ENCODE results near the gene LY6G6C. TPM values are rescaled to one million over a fixed set of nuclear protein-coding genes. Genes with fewer than 3 reads are reported as not detected.

Gene LY6G6C, protein sequence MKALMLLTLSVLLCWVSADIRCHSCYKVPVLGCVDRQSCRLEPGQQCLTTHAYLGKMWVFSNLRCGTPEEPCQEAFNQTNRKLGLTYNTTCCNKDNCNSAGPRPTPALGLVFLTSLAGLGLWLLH
- 0.28 TPM for total RNA-seq (ENCODE audit: unreplicated experiment)
- long read RNA-seq, result 0 reads

DNA sequence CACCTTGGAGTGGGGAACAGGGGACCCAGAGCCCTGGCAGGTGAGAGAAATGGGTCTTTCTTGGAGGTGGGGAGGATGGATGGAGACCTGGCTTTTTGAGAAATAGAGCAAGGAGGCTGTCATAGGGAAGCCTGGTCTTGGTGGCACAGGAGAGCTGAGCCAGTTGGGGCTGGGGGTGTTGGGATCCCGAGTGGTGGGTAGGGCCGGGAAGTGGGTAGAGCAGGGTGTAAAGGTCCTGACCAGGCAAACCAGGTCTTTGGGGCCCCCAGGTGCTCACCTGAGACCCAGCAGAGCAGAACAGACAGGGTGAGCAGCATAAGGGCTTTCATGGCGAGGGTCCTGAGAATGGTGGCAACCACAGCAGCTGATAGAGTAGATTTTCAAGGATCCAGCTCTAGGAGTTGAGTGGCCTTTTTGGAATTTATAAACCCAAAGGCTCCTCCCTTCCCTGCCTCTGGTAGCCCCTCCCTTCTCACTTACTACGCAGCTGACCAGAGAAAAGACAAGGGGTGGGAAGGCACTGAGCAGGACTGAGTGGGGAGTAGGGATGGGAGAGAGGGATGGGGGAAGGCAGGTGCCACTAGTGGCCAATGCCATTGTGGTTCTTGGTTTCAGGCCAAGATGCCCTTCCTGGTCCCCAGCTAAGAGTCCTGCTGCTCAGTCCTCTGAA lies at the start of gene LY6G6C:
Gene LY6G6C, minus strand, starts transcription at position 396 of the 670 bp plus-strand sequence. Its CDS starts 67 bp downstream, at position 329.
- no peak for DNase-seq (ENCODE audit: low spot score)
- Mint-ChIP-seq H3K27me3 (ENCODE audit: unreplicated experiment) (peaks cover 12% of the 10 kb centered on the region), H3K36me3 (ENCODE audit: low read depth, unreplicated experiment) (peaks cover 16% of the 10 kb centered on the region), H3K4me1 (ENCODE audit: unreplicated experiment) (peaks cover 8% of the 10 kb centered on the region), H3K9me3 (ENCODE audit: unreplicated experiment) (no peaks in the 10 kb centered on the region), H3K27ac (ENCODE audit: unreplicated experiment) (no peak within 1 kb of the TSS), H3K4me3 (ENCODE audit: unreplicated experiment) (no peak within 1 kb of the TSS)
- TF ChIP-seq, protein P1, sequence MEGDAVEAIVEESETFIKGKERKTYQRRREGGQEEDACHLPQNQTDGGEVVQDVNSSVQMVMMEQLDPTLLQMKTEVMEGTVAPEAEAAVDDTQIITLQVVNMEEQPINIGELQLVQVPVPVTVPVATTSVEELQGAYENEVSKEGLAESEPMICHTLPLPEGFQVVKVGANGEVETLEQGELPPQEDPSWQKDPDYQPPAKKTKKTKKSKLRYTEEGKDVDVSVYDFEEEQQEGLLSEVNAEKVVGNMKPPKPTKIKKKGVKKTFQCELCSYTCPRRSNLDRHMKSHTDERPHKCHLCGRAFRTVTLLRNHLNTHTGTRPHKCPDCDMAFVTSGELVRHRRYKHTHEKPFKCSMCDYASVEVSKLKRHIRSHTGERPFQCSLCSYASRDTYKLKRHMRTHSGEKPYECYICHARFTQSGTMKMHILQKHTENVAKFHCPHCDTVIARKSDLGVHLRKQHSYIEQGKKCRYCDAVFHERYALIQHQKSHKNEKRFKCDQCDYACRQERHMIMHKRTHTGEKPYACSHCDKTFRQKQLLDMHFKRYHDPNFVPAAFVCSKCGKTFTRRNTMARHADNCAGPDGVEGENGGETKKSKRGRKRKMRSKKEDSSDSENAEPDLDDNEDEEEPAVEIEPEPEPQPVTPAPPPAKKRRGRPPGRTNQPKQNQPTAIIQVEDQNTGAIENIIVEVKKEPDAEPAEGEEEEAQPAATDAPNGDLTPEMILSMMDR (IDR thresholded peaks at IDR 0.05; ENCODE audit: unreplicated experiment), result no peak

DNA sequence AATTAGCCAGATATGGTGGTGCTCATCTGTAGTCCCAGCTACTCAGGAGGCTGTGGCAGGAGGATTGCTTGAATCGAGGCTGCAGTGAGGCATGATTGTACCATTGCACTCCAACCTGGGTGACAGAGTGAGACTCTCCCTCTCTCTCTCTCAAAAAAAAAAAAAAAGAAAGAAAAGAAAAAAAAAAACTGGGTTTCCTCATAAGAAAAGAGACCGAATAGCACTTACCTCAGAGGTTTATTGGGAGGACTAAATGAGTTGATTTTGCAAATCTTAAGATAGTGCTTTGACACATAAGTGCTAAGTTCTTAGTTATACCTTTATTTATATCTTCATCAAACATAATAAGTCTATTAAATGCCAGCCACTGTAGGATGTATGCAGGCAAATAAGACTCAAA lies 49.3 kb upstream of the LY6G6C start:
- H3K27me3 Mint-ChIP-seq (ENCODE audit: unreplicated experiment), result peaks cover 5% of the 10 kb centered on the region
- peaks cover 17% of the 10 kb centered on the region for H3K4me1 Mint-ChIP-seq (ENCODE audit: unreplicated experiment)
- no peak overlapping the region for H3K4me3 Mint-ChIP-seq (ENCODE audit: unreplicated experiment)
- no peak for DNase-seq (ENCODE audit: low spot score)
- H3K27ac Mint-ChIP-seq (ENCODE audit: unreplicated experiment), result no peak overlapping the region
- TF ChIP-seq, protein P1 (IDR thresholded peaks at IDR 0.05; ENCODE audit: unreplicated experiment), result no peak
- H3K9me3 Mint-ChIP-seq (ENCODE audit: unreplicated experiment), result no peaks in the 10 kb centered on the region
- H3K36me3 Mint-ChIP-seq (ENCODE audit: low read depth, unreplicated experiment), result peaks cover 3% of the 10 kb centered on the region

DNA sequence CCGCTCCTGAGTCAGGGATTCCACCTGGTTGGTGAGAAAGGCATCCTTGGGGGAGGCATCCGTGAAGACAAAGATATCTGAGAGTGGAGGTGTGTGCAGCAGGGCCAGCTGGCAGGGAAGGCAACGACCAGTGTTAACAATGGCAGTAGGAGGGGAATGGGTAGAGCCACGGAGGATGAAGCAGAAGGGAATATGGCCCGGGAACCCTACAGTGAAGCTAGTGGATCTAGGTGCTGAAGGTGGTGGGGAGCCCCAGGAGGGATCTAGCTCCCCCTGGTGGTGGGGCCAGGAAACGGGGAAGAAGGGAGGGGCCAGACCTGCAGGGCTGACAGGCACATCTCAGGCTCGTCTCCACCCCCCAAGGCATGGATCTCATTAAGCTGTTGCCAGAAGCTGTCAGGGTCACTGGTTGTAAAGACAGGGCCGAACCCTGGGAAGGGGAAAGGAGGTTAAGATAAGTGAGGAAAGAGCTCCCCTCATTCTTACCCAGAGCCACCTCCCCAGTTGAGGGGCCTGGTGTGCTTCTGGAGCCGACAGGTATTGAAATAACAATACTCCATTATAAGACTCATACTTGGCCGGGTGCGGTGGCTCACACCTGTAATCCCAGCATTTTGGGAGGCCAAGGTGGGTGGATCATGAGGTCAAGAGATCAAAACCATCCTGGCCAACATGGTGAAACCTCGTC lies 48.3 kb upstream of the LY6G6C start:
- Mint-ChIP-seq H3K9me3 (ENCODE audit: unreplicated experiment) (no peaks in the 10 kb centered on the region), H3K36me3 (ENCODE audit: low read depth, unreplicated experiment) (peaks cover 3% of the 10 kb centered on the region), H3K27ac (ENCODE audit: unreplicated experiment) (peak overlapping the region; percentile 45), H3K27me3 (ENCODE audit: unreplicated experiment) (peaks cover 5% of the 10 kb centered on the region), H3K4me3 (ENCODE audit: unreplicated experiment) (peak overlapping the region; percentile 21), H3K4me1 (ENCODE audit: unreplicated experiment) (peaks cover 17% of the 10 kb centered on the region)
- DNase-seq (ENCODE audit: low spot score), result peak; percentile 64
- TF ChIP-seq, protein P1 (IDR thresholded peaks at IDR 0.05; ENCODE audit: unreplicated experiment), result peak; percentile 58

DNA sequence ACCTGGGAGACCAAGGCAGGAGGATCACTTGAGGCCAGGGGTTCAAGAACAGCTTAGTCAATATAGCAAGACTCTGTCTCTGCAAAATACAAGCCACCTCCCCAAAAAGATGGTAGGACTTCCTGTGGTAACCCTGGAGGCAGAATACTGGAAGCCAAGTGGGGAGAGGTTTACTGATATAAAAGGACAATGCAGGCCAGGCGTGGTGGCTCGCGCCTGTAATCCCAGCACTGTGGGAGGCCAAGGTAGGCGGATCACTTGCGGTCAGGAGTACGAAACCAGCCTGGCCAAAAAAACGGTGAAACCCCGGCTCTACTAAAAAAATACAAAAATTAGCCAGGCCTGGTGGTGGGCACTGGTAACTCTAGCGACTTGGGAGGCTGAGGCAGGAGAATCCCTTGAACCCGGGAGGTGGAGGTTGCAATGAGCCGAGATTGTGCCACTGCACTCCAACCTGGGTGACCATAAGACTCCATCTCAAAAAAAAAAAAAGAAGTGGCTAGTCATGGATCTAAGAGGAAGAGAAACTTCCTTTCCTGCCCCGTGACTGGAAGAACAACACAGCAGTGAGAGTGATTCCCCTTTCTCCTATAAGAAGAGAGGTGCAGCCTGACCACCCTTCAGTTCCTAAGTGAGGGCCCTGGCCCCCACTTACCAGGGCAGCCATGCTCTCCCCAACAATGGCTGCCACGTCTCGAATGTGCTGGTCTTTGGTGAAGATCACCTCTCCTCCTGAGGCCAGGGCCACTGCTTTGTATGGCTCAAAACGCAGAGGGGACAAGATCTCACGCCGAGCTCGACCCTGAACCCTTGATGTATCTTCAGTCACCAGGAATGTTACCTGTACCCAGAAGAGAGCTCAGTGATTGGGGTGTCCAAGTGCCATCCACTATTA lies 47.1 kb upstream of the LY6G6C start:
- no peak for DNase-seq (ENCODE audit: low spot score)
- no peaks in the 10 kb centered on the region for H3K9me3 Mint-ChIP-seq (ENCODE audit: unreplicated experiment)
- peaks cover 22% of the 10 kb centered on the region for H3K4me1 Mint-ChIP-seq (ENCODE audit: unreplicated experiment)
- peaks cover 9% of the 10 kb centered on the region for H3K36me3 Mint-ChIP-seq (ENCODE audit: low read depth, unreplicated experiment)
- peak overlapping the region; percentile 87 for H3K27ac Mint-ChIP-seq (ENCODE audit: unreplicated experiment)
- no peak overlapping the region for H3K4me3 Mint-ChIP-seq (ENCODE audit: unreplicated experiment)
- TF ChIP-seq, protein P1 (IDR thresholded peaks at IDR 0.05; ENCODE audit: unreplicated experiment), result no peak
- H3K27me3 Mint-ChIP-seq (ENCODE audit: unreplicated experiment), result peaks cover 5% of the 10 kb centered on the region
